Measurements from ENCODE around the gene COL15A1. TPM values are rescaled to one million over a fixed set of nuclear protein-coding genes. Genes with fewer than 3 reads are reported as not detected.

The COL15A1 gene
- total and polyA plus RNA-seq, 2 of the 13 experiments (the other 11 are each of a cell fraction or from before 2014, with no cell fraction given), result not detected

DNA sequence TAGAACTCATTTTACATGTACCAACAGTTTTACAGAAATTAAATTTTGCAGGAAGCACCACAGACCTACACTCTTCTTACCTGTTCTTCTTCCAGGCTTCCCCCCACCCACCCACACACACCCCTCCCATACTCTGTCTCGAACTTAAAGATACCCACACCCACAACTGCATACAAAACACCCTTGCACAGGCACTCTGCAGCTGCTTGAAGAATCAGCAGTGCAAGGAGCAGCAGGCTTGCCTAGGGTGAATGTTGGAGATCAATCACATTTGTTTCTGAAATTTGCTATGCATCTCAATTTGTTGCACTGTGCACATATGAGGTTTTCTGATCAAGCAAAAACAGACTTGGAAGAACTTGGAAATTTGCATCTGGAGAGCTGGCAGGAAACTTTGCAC lies 83.7 kb downstream of the COL15A1 start:
- ChIA-PET POLR2A (no interaction called here), CTCF (ENCODE audit: low intra/inter-chr PET ratio, low total read pairs) (no interaction called here)
- TF ChIP-seq SAP130 (CRISPR knock-in tag; IDR thresholded peaks at IDR 0.05; ENCODE audit: low read depth), result no peak
- TF ChIP-seq FOXO1 (CRISPR knock-in tag; IDR thresholded peaks at IDR 0.05), result no peak
- TF ChIP-seq, protein P1, sequence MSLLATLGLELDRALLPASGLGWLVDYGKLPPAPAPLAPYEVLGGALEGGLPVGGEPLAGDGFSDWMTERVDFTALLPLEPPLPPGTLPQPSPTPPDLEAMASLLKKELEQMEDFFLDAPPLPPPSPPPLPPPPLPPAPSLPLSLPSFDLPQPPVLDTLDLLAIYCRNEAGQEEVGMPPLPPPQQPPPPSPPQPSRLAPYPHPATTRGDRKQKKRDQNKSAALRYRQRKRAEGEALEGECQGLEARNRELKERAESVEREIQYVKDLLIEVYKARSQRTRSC (CRISPR knock-in tag; IDR thresholded peaks at IDR 0.05; ENCODE audit: low read depth), result no peak
- no peak for TF ChIP-seq YEATS4 (CRISPR knock-in tag; IDR thresholded peaks at IDR 0.05; ENCODE audit: borderline replicate concordance)
- no peak for TF ChIP-seq GATAD1 (CRISPR knock-in tag; IDR thresholded peaks at IDR 0.05)
- no peak for TF ChIP-seq ZNF510 (CRISPR knock-in tag; IDR thresholded peaks at IDR 0.05; ENCODE audit: low read depth)
- TF ChIP-seq MIER2 (CRISPR knock-in tag; IDR thresholded peaks at IDR 0.05), result no peak
- TF ChIP-seq ZEB1 (IDR thresholded peaks at IDR 0.05; ENCODE audit: insufficient replicate concordance, low read depth), result no peak
- no peak for TF ChIP-seq SRSF4 (IDR thresholded peaks at IDR 0.05; ENCODE audit: low read depth, low read length, poor library complexity, severe bottlenecking)
- no peak for TF ChIP-seq ZNF282 (IDR thresholded peaks at IDR 0.05; ENCODE audit: partially characterized antibody)
- TF ChIP-seq, protein P2, sequence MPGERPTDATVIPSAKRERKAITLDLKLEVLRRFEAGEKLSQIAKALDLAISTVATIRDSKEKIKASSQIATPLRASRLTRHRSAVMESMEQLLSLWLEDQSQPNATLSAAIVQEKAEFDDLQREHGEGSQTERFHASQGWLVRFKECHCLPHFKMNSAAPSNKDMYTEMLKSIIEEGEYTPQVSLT (CRISPR knock-in tag; IDR thresholded peaks at IDR 0.05; ENCODE audit: borderline replicate concordance, low read depth), result no peak
- TF ChIP-seq MEIS2 (CRISPR knock-in tag; IDR thresholded peaks at IDR 0.05), result no peak
- TF ChIP-seq, protein P3, sequence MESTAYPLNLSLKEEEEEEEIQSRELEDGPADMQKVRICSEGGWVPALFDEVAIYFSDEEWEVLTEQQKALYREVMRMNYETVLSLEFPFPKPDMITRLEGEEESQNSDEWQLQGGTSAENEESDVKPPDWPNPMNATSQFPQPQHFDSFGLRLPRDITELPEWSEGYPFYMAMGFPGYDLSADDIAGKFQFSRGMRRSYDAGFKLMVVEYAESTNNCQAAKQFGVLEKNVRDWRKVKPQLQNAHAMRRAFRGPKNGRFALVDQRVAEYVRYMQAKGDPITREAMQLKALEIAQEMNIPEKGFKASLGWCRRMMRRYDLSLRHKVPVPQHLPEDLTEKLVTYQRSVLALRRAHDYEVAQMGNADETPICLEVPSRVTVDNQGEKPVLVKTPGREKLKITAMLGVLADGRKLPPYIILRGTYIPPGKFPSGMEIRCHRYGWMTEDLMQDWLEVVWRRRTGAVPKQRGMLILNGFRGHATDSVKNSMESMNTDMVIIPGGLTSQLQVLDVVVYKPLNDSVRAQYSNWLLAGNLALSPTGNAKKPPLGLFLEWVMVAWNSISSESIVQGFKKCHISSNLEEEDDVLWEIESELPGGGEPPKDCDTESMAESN (CRISPR knock-in tag; conservative IDR thresholded peaks at IDR 0.05), result no peak
- TF ChIP-seq, protein P4, sequence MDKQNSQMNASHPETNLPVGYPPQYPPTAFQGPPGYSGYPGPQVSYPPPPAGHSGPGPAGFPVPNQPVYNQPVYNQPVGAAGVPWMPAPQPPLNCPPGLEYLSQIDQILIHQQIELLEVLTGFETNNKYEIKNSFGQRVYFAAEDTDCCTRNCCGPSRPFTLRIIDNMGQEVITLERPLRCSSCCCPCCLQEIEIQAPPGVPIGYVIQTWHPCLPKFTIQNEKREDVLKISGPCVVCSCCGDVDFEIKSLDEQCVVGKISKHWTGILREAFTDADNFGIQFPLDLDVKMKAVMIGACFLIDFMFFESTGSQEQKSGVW (CRISPR knock-in tag; IDR thresholded peaks at IDR 0.05; ENCODE audit: borderline replicate concordance), result no peak
- no peak for TF ChIP-seq ZSCAN30 (CRISPR knock-in tag; IDR thresholded peaks at IDR 0.05)
- TF ChIP-seq, protein P5, sequence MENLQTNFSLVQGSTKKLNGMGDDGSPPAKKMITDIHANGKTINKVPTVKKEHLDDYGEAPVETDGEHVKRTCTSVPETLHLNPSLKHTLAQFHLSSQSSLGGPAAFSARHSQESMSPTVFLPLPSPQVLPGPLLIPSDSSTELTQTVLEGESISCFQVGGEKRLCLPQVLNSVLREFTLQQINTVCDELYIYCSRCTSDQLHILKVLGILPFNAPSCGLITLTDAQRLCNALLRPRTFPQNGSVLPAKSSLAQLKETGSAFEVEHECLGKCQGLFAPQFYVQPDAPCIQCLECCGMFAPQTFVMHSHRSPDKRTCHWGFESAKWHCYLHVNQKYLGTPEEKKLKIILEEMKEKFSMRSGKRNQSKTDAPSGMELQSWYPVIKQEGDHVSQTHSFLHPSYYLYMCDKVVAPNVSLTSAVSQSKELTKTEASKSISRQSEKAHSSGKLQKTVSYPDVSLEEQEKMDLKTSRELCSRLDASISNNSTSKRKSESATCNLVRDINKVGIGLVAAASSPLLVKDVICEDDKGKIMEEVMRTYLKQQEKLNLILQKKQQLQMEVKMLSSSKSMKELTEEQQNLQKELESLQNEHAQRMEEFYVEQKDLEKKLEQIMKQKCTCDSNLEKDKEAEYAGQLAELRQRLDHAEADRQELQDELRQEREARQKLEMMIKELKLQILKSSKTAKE (CRISPR knock-in tag; IDR thresholded peaks at IDR 0.05; ENCODE audit: borderline replicate concordance), result no peak
- TF ChIP-seq PAX8 (CRISPR knock-in tag; IDR thresholded peaks at IDR 0.05; ENCODE audit: borderline replicate concordance), result no peak
- TF ChIP-seq, protein P6, sequence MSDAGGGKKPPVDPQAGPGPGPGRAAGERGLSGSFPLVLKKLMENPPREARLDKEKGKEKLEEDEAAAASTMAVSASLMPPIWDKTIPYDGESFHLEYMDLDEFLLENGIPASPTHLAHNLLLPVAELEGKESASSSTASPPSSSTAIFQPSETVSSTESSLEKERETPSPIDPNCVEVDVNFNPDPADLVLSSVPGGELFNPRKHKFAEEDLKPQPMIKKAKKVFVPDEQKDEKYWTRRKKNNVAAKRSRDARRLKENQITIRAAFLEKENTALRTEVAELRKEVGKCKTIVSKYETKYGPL (CRISPR knock-in tag; IDR thresholded peaks at IDR 0.05), result no peak
- in situ Hi-C loops (cut with HindIII; ENCODE audit: extremely low pct_ligation_motif_present, low pct_unique_long_range_greater_than_20kb) (no loop called here), intact Hi-C loops (cut with micrococcal nuclease; ENCODE audit: unreplicated experiment) (no loop called here)
- Histone ChIP-seq H3K27me3 (ENCODE audit: control insufficient read depth in 1 of 2, insufficient read depth in 2 of 2, low read length in 2 of 2) (peaks cover 0 to 19% of the 10 kb centered on the region in 2 experiments; a peak in 1 of 5 replicates), H3K9ac (ENCODE audit: insufficient read depth, low read depth, low read length) (no peak overlapping the region), H3K27ac (ENCODE audit: extremely low read length, insufficient read depth, low read length) (no peak overlapping the region), H3K4me3 (replicated peaks in 1 of 3; ENCODE audit: insufficient read depth in 1 of 3, low read depth in 2 of 3, low read length in 3 of 3) (no peak overlapping the region), H4K20me1 (ENCODE audit: insufficient read depth, low read length) (no peaks in the 10 kb centered on the region), H3K79me2 (ENCODE audit: insufficient read depth, low read length) (no peaks in the 10 kb centered on the region), H3K4me1 (ENCODE audit: insufficient read depth, low read length) (no peaks in the 10 kb centered on the region), H3K4me2 (ENCODE audit: low read depth, low read length) (no peak overlapping the region), H3K9me3 (ENCODE audit: low read length) (no peaks in the 10 kb centered on the region), H2AFZ (ENCODE audit: low read length) (no peak overlapping the region), H3K36me3 (replicated peaks in 1 of 2; ENCODE audit: control insufficient read depth in 1 of 2, insufficient read depth in 2 of 2, low read length in 2 of 2) (no peaks in the 10 kb centered on the region)
- 0% methylated on average over 1 of the region's 1 CpG for WGBS (ENCODE audit: low lambda C conversion rate)
- no peak for DNase-seq (ENCODE audit: low spot score)
- FAIRE-seq, result no peak
- no peak for ATAC-seq
- BruUV-seq (replicated peaks), result no TSS peak
